ENCODE data around the gene NTM.

DNA sequence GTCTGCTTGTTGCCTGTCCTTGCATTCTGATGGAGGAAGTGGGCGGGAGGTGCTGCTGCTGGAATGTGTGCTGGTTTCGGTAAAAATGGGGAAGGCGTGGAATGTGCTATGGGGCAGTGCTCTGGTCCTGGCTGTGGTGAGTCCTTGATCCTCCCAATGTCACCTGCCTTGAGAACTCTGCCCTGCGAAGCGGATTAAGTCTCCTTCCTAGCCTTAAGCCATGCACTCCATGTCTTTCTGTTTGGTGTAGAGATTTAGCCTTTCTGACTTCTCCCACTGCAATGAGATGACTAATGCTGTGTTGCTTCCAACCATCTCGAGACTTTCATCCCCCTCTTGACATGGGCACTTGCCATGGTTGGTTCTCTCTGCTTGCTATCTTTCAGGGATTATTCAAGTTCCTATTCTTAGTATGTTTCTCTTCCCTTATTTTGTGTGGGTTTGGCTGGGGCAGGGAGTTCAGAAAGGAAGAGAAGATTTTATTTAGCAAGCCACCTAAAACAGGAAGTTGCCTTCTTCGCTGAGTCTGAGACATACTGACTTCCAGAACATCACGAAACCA, 687.9 kb downstream of the NTM start:
- TF ChIP-seq, protein P1, sequence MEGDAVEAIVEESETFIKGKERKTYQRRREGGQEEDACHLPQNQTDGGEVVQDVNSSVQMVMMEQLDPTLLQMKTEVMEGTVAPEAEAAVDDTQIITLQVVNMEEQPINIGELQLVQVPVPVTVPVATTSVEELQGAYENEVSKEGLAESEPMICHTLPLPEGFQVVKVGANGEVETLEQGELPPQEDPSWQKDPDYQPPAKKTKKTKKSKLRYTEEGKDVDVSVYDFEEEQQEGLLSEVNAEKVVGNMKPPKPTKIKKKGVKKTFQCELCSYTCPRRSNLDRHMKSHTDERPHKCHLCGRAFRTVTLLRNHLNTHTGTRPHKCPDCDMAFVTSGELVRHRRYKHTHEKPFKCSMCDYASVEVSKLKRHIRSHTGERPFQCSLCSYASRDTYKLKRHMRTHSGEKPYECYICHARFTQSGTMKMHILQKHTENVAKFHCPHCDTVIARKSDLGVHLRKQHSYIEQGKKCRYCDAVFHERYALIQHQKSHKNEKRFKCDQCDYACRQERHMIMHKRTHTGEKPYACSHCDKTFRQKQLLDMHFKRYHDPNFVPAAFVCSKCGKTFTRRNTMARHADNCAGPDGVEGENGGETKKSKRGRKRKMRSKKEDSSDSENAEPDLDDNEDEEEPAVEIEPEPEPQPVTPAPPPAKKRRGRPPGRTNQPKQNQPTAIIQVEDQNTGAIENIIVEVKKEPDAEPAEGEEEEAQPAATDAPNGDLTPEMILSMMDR (IDR thresholded peaks at IDR 0.05 in 8 of 11, conservative IDR thresholded peaks at IDR 0.05 in 3 of 11) = no peak
- TF ChIP-seq POLR2A (IDR thresholded peaks at IDR 0.05) (no peak), POLR2AphosphoS5 (IDR thresholded peaks at IDR 0.05) (peak in 1 of 3 donors; percentile 11)

All from spleen (tissue), 7 donors.